Upper lobe of left lung (tissue), 6 donors: ENCODE results near the gene RASSF6. TPM values are rescaled to one million over a fixed set of nuclear protein-coding genes. Genes with fewer than 3 reads are reported as not detected.

Experiments used
- ATAC-seq, 2 donors: fragments of 200-7000 bp; cut with Tn5 transposase; one replicate each; pipeline ENCODE4 v1.9.1; 2022; ENCODE audit warnings: mild to moderate bottlenecking in 2 of 2, moderate library complexity in 2 of 2; ENCODE audit not compliant: low FRiP score in 2 of 2
- DNase-seq, 2 donors: peaks; one replicate each; pipeline ENCODE4 v3.0.0-alpha.2; 2019 to 2020
- H3K27ac ChIP-seq, 4 donors: fragments of 200-600 bp; sonication (generic); one replicate each; pipeline ENCODE4 v1.5.1; 2016 to 2019
- H3K27me3 ChIP-seq, 4 donors: fragments of 200-600 bp; sonication (generic); one replicate each; pipeline ENCODE4 v1.5.1; 2017 to 2019
- H3K36me3 ChIP-seq, 4 donors: fragments of 200-600 bp; sonication (generic); one replicate each; pipeline ENCODE4 v1.5.1; 2016 to 2019
- H3K4me1 ChIP-seq, 4 donors: fragments of 200-600 bp; sonication (generic); one replicate each; pipeline ENCODE4 v1.5.1; 2018 to 2019
- H3K4me3 ChIP-seq, 4 donors: fragments of 200-600 bp; sonication (generic); one replicate each; pipeline ENCODE4 v1.5.1; 2017 to 2019; ENCODE audit warnings: mild to moderate bottlenecking in 2 of 4, moderate library complexity in 1 of 4
- H3K9me3 ChIP-seq, 4 donors: fragments of 200-600 bp; sonication (generic); one replicate each; pipeline ENCODE4 v1.5.1; 2018 to 2019
- EP300 ChIP-seq, 4 donors: sonication (generic); formaldehyde crosslinking; IDR thresholded peaks; one replicate each; pipeline ENCODE4 v1.5.1; 2017; ENCODE audit warnings: antibody characterized with exemption in 4 of 4, control low read depth in 2 of 4
- POLR2A ChIP-seq, 4 donors: fragments of 450-650 bp; IDR thresholded peaks; one replicate each; pipeline ENCODE4 v1.5.1; 2016 to 2017; ENCODE audit warnings: antibody characterized with exemption in 4 of 4, mild to moderate bottlenecking in 2 of 4
- POLR2AphosphoS5 ChIP-seq, 2 donors: sonication (generic); formaldehyde crosslinking; IDR thresholded peaks; one replicate each; pipeline ENCODE4 v1.5.1; 2017; ENCODE audit warnings: antibody characterized with exemption in 2 of 2
- WGBS, 2 donors: methylation state at CpG; one replicate each; pipeline ENCODE4 v1.1.5; 2017 to 2018; 5-methylcytosine and 5-hydroxymethylcytosine counted together
- total RNA-seq, 6 donors: library from RNA; depleted of rRNA in 4 of 6; stranded (reverse); fragments of >200 nt in 4 of 6; gene quantifications; one replicate each; pipeline versions ENCODE4 v1.1.0 to v1.2.1, GENCODE V29; 2016 to 2021
- TF ChIP-seq, protein P1 (sequence below), 6 experiments: fragments of 450-650 bp in 4 of 6; fragments of 200-600 bp in 2 of 6; sonication (generic) in 2 of 6; IDR thresholded peaks; one replicate each; pipeline ENCODE4 v1.5.1; 2016 to 2019; ENCODE audit warnings: antibody characterized with exemption in 6 of 6
- donor health status: DM: no; HTN: no; CAD: no; lungs with moderate emphysema.
- donor health status: DM: no; HTN: yes; CAD: no; lungs with severe emphysema.

The RASSF6 gene
- total RNA-seq, 6 donors from 2014 or later, result 1.1 to 8.3 (median 1.7) TPM

- Histone ChIP-seq H3K4me1 (peaks cover 0 to 7% (median 0%) of the 10 kb centered on the region in 4 donors), H3K4me3 (no peak overlapping the region), H3K9me3 (no peaks in the 10 kb centered on the region), H3K27me3 (no peaks in the 10 kb centered on the region), H3K27ac (no peak overlapping the region), H3K36me3 (no peaks in the 10 kb centered on the region)
- TF ChIP-seq, protein P1, sequence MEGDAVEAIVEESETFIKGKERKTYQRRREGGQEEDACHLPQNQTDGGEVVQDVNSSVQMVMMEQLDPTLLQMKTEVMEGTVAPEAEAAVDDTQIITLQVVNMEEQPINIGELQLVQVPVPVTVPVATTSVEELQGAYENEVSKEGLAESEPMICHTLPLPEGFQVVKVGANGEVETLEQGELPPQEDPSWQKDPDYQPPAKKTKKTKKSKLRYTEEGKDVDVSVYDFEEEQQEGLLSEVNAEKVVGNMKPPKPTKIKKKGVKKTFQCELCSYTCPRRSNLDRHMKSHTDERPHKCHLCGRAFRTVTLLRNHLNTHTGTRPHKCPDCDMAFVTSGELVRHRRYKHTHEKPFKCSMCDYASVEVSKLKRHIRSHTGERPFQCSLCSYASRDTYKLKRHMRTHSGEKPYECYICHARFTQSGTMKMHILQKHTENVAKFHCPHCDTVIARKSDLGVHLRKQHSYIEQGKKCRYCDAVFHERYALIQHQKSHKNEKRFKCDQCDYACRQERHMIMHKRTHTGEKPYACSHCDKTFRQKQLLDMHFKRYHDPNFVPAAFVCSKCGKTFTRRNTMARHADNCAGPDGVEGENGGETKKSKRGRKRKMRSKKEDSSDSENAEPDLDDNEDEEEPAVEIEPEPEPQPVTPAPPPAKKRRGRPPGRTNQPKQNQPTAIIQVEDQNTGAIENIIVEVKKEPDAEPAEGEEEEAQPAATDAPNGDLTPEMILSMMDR (IDR thresholded peaks at IDR 0.05), result no peak
- no peak for TF ChIP-seq EP300 (IDR thresholded peaks at IDR 0.05)
- TF ChIP-seq POLR2AphosphoS5 (IDR thresholded peaks at IDR 0.05), result no peak
- TF ChIP-seq POLR2A (IDR thresholded peaks at IDR 0.05), result no peak
- 91 to 96% methylated on average over 1 of the region's 1 CpG for WGBS, 2 donors
- ATAC-seq, result no peak
- DNase-seq, result no peak
Measured at GRCh38 chr4:73586040-73586439, 34.2 kb downstream of the RASSF6 start.

- Histone ChIP-seq H3K4me3 (no peak overlapping the region), H3K27ac (no peak overlapping the region), H3K36me3 (no peaks in the 10 kb centered on the region), H3K27me3 (no peaks in the 10 kb centered on the region), H3K4me1 (peaks cover 0 to 7% (median 0%) of the 10 kb centered on the region in 4 donors), H3K9me3 (no peaks in the 10 kb centered on the region)
- TF ChIP-seq EP300 (IDR thresholded peaks at IDR 0.05) (no peak), POLR2AphosphoS5 (IDR thresholded peaks at IDR 0.05) (no peak), POLR2A (IDR thresholded peaks at IDR 0.05) (no peak)
- TF ChIP-seq, protein P1 (IDR thresholded peaks at IDR 0.05), result no peak
- DNase-seq (no peak), ATAC-seq (no peak)
Measured at GRCh38 chr4:73585345-73585744, 34.9 kb downstream of the RASSF6 start.

DNA sequence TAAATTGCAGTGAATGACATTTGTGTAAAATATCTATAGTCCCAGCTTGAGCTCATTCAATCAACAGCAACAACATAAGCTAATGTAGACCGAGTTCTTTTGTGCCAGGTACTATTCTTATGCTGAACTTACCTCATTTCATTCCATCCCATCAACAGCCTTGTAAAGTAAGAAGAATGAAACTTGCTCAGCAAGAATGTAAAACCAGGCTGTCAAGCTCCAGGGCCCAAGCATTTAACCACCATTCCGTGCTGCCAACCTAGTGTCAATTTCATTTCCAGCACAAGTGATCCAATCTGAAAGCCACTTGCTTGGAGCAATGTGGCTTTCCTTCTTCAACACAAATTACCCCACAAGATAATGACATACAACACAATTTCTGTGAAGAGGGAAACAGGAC lies 36.6 kb downstream of the RASSF6 start:
- 66 to 82% methylated on average over 2 of the region's 2 CpGs for WGBS, 2 donors
- no peaks in the 10 kb centered on the region for H3K9me3 ChIP-seq
- DNase-seq, result no peak

DNA sequence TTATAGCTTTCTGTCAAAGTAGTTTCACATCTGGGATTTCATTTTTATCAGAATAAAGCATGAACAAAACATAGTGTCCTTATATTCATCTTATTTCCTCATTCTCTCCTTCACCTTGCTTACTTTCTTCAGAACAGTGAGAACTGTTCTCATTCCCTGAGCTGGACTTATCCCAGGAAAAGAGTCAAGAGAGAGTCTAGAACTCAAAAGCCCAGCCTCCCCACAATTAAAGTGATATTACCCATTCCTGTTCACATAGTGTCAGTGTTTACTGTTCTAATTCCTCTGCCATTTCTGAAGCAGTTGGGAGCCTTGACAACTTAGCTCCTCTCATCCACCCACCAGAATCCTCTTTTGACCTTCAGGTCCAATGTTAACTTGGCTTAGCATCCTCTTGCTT lies 42.9 kb downstream of the RASSF6 start:
- no peaks in the 10 kb centered on the region for H3K36me3 ChIP-seq
- H3K27me3 ChIP-seq, result no peaks in the 10 kb centered on the region
- ATAC-seq (no peak), DNase-seq (no peak)
- H3K4me1 ChIP-seq, result no peaks in the 10 kb centered on the region
- TF ChIP-seq POLR2A (IDR thresholded peaks at IDR 0.05), result no peak
- no peak for TF ChIP-seq POLR2AphosphoS5 (IDR thresholded peaks at IDR 0.05)
- TF ChIP-seq, protein P1 (IDR thresholded peaks at IDR 0.05), result no peak
- no peak for TF ChIP-seq EP300 (IDR thresholded peaks at IDR 0.05)
- H3K27ac ChIP-seq, result no peak overlapping the region
- H3K9me3 ChIP-seq, result no peaks in the 10 kb centered on the region
- H3K4me3 ChIP-seq, result no peak overlapping the region

More for the DNA sequence above, 36.6 kb downstream of the RASSF6 start:
- ATAC-seq, result no peak
- Histone ChIP-seq H3K27me3 (no peaks in the 10 kb centered on the region), H3K4me1 (no peaks in the 10 kb centered on the region), H3K27ac (no peak overlapping the region), H3K4me3 (no peak overlapping the region), H3K36me3 (no peaks in the 10 kb centered on the region)
- TF ChIP-seq, protein P1 (IDR thresholded peaks at IDR 0.05), result no peak
- no peak for TF ChIP-seq POLR2A (IDR thresholded peaks at IDR 0.05)
- no peak for TF ChIP-seq POLR2AphosphoS5 (IDR thresholded peaks at IDR 0.05)
- TF ChIP-seq EP300 (IDR thresholded peaks at IDR 0.05), result no peak

GRCh38 chr4:73576381-73576780 lies 43.9 kb downstream of the RASSF6 start:
- 76 to 79% methylated on average over 3 of the region's 3 CpGs for WGBS, 2 donors
- H3K4me3 ChIP-seq, result no peak overlapping the region
- ATAC-seq, result no peak
- no peaks in the 10 kb centered on the region for H3K27me3 ChIP-seq
- no peaks in the 10 kb centered on the region for H3K9me3 ChIP-seq
- H3K36me3 ChIP-seq, result no peaks in the 10 kb centered on the region
- DNase-seq, result no peak
- H3K4me1 ChIP-seq, result no peaks in the 10 kb centered on the region
- TF ChIP-seq POLR2AphosphoS5 (IDR thresholded peaks at IDR 0.05) (no peak), POLR2A (IDR thresholded peaks at IDR 0.05) (no peak)
- H3K27ac ChIP-seq, result no peak overlapping the region
